Brain microvascular endothelial cell (primary cell): ENCODE measurements around the gene CXXC4.

Source experiments
- DNase-seq: peaks from one replicate; pipeline ENCODE4 v3.0.0-alpha.2; 2020
- H3K27ac ChIP-seq: fragments of 250-450 bp; sonication (Bioruptor Pico); 2 replicates; pipeline ENCODE4 v1.5.1; 2020; ENCODE audit warnings: mild to moderate bottlenecking, moderate library complexity
- H3K27me3 ChIP-seq: fragments of 250-450 bp; sonication (Bioruptor Pico); replicated peaks from 2 replicates; pipeline ENCODE4 v1.5.1; 2020; ENCODE audit warnings: mild to moderate bottlenecking
- H3K36me3 ChIP-seq: fragments of 250-450 bp; sonication (Bioruptor Pico); replicated peaks from 2 replicates; pipeline ENCODE4 v1.5.1; 2020; ENCODE audit warnings: mild to moderate bottlenecking
- H3K4me3 ChIP-seq: 2 replicates; pipeline ENCODE4 v1.5.1; 2011; ENCODE audit warnings: low read depth, mild to moderate bottlenecking, control low read depth, low read length, moderate library complexity
- CTCF ChIP-seq: IDR thresholded peaks from 2 replicates; pipeline ENCODE4 v1.5.1; 2011; ENCODE audit warnings: low read depth, mild to moderate bottlenecking, moderate library complexity, low read length, control low read depth, inconsistent platforms; ENCODE audit errors: missing control alignments
- in situ Hi-C: cut with HindIII; loops from 2 replicates; pipeline ENCODE4 v1.10.0; 2017; ENCODE audit warnings: low sequenced_read_pairs, low pct_ligation_motif_present

Gene CXXC4

GRCh38 chr4:104465619-104466018, 29.1 kb downstream of the CXXC4 start:
- TF ChIP-seq CTCF: no peak
- Histone ChIP-seq H3K27me3 (no peaks in the 10 kb centered on the region), H3K4me3 (no peak overlapping the region), H3K36me3 (no peaks in the 10 kb centered on the region), H3K27ac (no peak overlapping the region)
- in situ Hi-C loops: no loop called here
- no peak for DNase-seq

- Histone ChIP-seq H3K27me3 (no peaks in the 10 kb centered on the region), H3K4me3 (no peak overlapping the region), H3K27ac (no peak overlapping the region), H3K36me3 (no peaks in the 10 kb centered on the region)
- no peak for TF ChIP-seq CTCF
- in situ Hi-C loops: no loop called here
- no peak for DNase-seq
Observed at GRCh38 chr4:104465201-104465600, 29.5 kb downstream of the CXXC4 start.

- no peak overlapping the region for H3K4me3 ChIP-seq
- in situ Hi-C loops: no loop called here
- TF ChIP-seq CTCF: no peak
- H3K36me3 ChIP-seq: no peaks in the 10 kb centered on the region
- DNase-seq: no peak
- H3K27me3 ChIP-seq: no peaks in the 10 kb centered on the region
- no peak overlapping the region for H3K27ac ChIP-seq
Observed at GRCh38 chr4:104462641-104463040, 32.1 kb downstream of the CXXC4 start.

- Histone ChIP-seq H3K27ac (no peak overlapping the region), H3K27me3 (no peaks in the 10 kb centered on the region), H3K36me3 (no peaks in the 10 kb centered on the region), H3K4me3 (no peak overlapping the region)
- in situ Hi-C loops: no loop called here
- no peak for DNase-seq
- no peak for TF ChIP-seq CTCF
Observed at GRCh38 chr4:104457308-104457981, 37.2 kb downstream of the CXXC4 start.

- no peaks in the 10 kb centered on the region for H3K27me3 ChIP-seq
- H3K27ac ChIP-seq: no peak overlapping the region
- no peak overlapping the region for H3K4me3 ChIP-seq
- TF ChIP-seq CTCF: peak; percentile 68
- H3K36me3 ChIP-seq: no peaks in the 10 kb centered on the region
- no peak for DNase-seq
- in situ Hi-C loops: no loop called here
Observed at GRCh38 chr4:104451573-104451972, 43.1 kb downstream of the CXXC4 start.

- in situ Hi-C loops: no loop called here
- DNase-seq: no peak
- Histone ChIP-seq H3K27ac (no peak overlapping the region), H3K27me3 (no peaks in the 10 kb centered on the region), H3K36me3 (no peaks in the 10 kb centered on the region), H3K4me3 (no peak overlapping the region)
- no peak for TF ChIP-seq CTCF
Observed at GRCh38 chr4:104449537-104449936, 45.2 kb downstream of the CXXC4 start.
